Lung (tissue), 12 donors: ENCODE measurements around the gene IPO5. TPM values are rescaled to one million over a fixed set of nuclear protein-coding genes. Genes with fewer than 3 reads are reported as not detected.
A peak's percentile ranks its signal among the peaks of the same experiment; 100 is the strongest.

ENCODE experiments used
- ATAC-seq: fragments of 200-7000 bp; cut with Tn5 transposase; one replicate; pipeline ENCODE4 v1.9.1; 2020; ENCODE audit warnings: moderate number of reproducible peaks; ENCODE audit not compliant: insufficient read depth, low FRiP score
- DNase-seq, 3 donors: peaks; one replicate each; pipeline ENCODE4 v3.0.0-alpha.2; 2013 to 2017
- H3K27ac ChIP-seq, 2 donors: one replicate each; pipeline ENCODE4 v1.5.1; 2013; ENCODE audit warnings: mild to moderate bottlenecking in 2 of 2, moderate library complexity in 2 of 2, control low read depth in 1 of 2, inconsistent platforms in 1 of 2, low read depth in 1 of 2, low read length in 1 of 2
- H3K27me3 ChIP-seq, 3 donors: one replicate each; pipeline ENCODE4 v1.5.1; 2013; ENCODE audit warnings: low read length in 2 of 3; ENCODE audit not compliant: control insufficient read depth in 3 of 3, insufficient read depth in 3 of 3
- H3K36me3 ChIP-seq, 4 donors: one replicate each; pipeline ENCODE4 v1.5.1; 2013; ENCODE audit warnings: low read length in 4 of 4, mild to moderate bottlenecking in 1 of 4, moderate library complexity in 1 of 4; ENCODE audit not compliant: control insufficient read depth in 4 of 4, insufficient read depth in 4 of 4
- H3K4me1 ChIP-seq, 5 donors: one replicate each; pipeline ENCODE4 v1.5.1; 2013; ENCODE audit warnings: low read length in 5 of 5, mild to moderate bottlenecking in 2 of 5, moderate library complexity in 1 of 5; ENCODE audit not compliant: control insufficient read depth in 5 of 5, insufficient read depth in 5 of 5
- H3K4me3 ChIP-seq: one replicate; pipeline ENCODE4 v1.5.1; 2013; ENCODE audit warnings: mild to moderate bottlenecking, control low read depth, moderate library complexity
- H3K9ac ChIP-seq, 2 donors: one replicate each; pipeline ENCODE4 v1.5.1; 2013; ENCODE audit warnings: low read length in 2 of 2, control low read depth in 1 of 2; ENCODE audit not compliant: insufficient read depth in 1 of 2
- H3K9me3 ChIP-seq, 4 donors: one replicate each; pipeline ENCODE4 v1.5.1; 2013; ENCODE audit warnings: low read length in 3 of 4, mild to moderate bottlenecking in 1 of 4, moderate library complexity in 1 of 4; ENCODE audit not compliant: control insufficient read depth in 4 of 4, insufficient read depth in 3 of 4
- CTCF ChIP-seq: IDR thresholded peaks from 2 replicates; pipeline ENCODE4 v1.5.1; 2012; ENCODE audit warnings: mild to moderate bottlenecking; ENCODE audit errors: control extremely low read depth, extremely low read depth
- WGBS, 2 donors: extraction: QIAGEN DNeasy Blood & Tissue Kit; methylation state at CpG; one replicate each; pipeline ENCODE4 v1.1.7; 2013; 5-methylcytosine and 5-hydroxymethylcytosine counted together
- polyA plus RNA-seq, 2 donors: library from polyadenylated mRNA; stranded (reverse); fragments of 200-250 nt; gene quantifications; one replicate each; pipeline ENCODE4 v1.2.1, GENCODE V29; 2013
- total RNA-seq, 2 donors: library from RNA; depleted of rRNA in 1 of 2; stranded (reverse); fragments of >200 nt in 1 of 2; gene quantifications; one replicate each; pipeline ENCODE4 v1.2.1, GENCODE V29; 2014 to 2021
- donor health status: control.
- donor health status: control.
- donor health status: Bipolar disorder and iron deficiency.
- donor health status: healthy.
- donor health status: DM: yes; HTN: yes; CAD: no.

IPO5 gene
- total and polyA plus RNA-seq, 4 donors = 26.7 to 137 (median 61.7) TPM

GRCh38 chr13:98050041-98050466 lies 96.6 kb downstream of the IPO5 start:
- DNase-seq (peak; percentile 47 to 69 (median 50)), ATAC-seq (no peak)
- Histone ChIP-seq H3K36me3 (no peaks in the 10 kb centered on the region), H3K9me3 (peaks cover 0 to 4% (median 0%) of the 10 kb centered on the region in 4 donors), H3K9ac (no peak overlapping the region), H3K4me1 (peaks cover 0 to 7% (median 0%) of the 10 kb centered on the region in 5 donors), H3K27ac (no peak overlapping the region), H3K4me3 (no peak overlapping the region), H3K27me3 (no peaks in the 10 kb centered on the region)
- TF ChIP-seq CTCF = no peak
- 48 to 73% methylated on average over 6 of the region's 6 CpGs for WGBS, 2 donors

GRCh38 chr13:98052412-98052811 lies 98.9 kb downstream of the IPO5 start:
- Histone ChIP-seq H3K4me3 (no peak overlapping the region), H3K9me3 (peaks cover 0 to 4% (median 1%) of the 10 kb centered on the region in 4 donors), H3K9ac (no peak overlapping the region), H3K27ac (no peak overlapping the region), H3K4me1 (peaks cover 0 to 7% (median 0%) of the 10 kb centered on the region in 5 donors), H3K27me3 (peaks cover 0 to 3% (median 0%) of the 10 kb centered on the region in 3 donors), H3K36me3 (no peaks in the 10 kb centered on the region)
- DNase-seq (no peak), ATAC-seq (no peak)
- 82 to 95% methylated on average over 6 of the region's 6 CpGs for WGBS, 2 donors
- no peak for TF ChIP-seq CTCF

GRCh38 chr13:98054301-98054700 lies 100.8 kb downstream of the IPO5 start:
- peaks cover 0 to 3% (median 0%) of the 10 kb centered on the region in 3 donors for H3K27me3 ChIP-seq
- DNase-seq = no peak
- no peak for TF ChIP-seq CTCF
- WGBS, 2 donors = 87 to 91% methylated on average over 6 of the region's 6 CpGs
- ATAC-seq = no peak
- H3K4me1 ChIP-seq = peaks cover 0 to 7% (median 0%) of the 10 kb centered on the region in 5 donors
- no peak overlapping the region for H3K4me3 ChIP-seq
- H3K9me3 ChIP-seq = peaks cover 0 to 4% (median 1%) of the 10 kb centered on the region in 4 donors
- no peak overlapping the region for H3K9ac ChIP-seq
- no peak overlapping the region for H3K27ac ChIP-seq
- no peaks in the 10 kb centered on the region for H3K36me3 ChIP-seq

- Histone ChIP-seq H3K4me1 (no peaks in the 10 kb centered on the region), H3K4me3 (no peak overlapping the region), H3K36me3 (no peaks in the 10 kb centered on the region), H3K27me3 (peaks cover 0 to 3% (median 0%) of the 10 kb centered on the region in 3 donors), H3K27ac (no peak overlapping the region), H3K9me3 (peaks cover 0 to 4% (median 1%) of the 10 kb centered on the region in 4 donors), H3K9ac (no peak overlapping the region)
- 82 to 86% methylated on average over 6 of the region's 6 CpGs for WGBS, 2 donors
- no peak for TF ChIP-seq CTCF
- no peak for ATAC-seq
- no peak for DNase-seq
Observed at GRCh38 chr13:98055623-98056022, 102.1 kb downstream of the IPO5 start.
